HepG2 (cell line): ENCODE data around the gene TMEM219. TPM values are rescaled to one million over a fixed set of nuclear protein-coding genes. Genes with fewer than 3 reads are reported as not detected.

Source experiments
- ATAC-seq: fragments of 200-7000 bp; cut with Tn5 transposase; 3 replicates; pipeline ENCODE4 v1.9.1; 2020; ENCODE audit warnings: mild to moderate bottlenecking, moderate library complexity
- BruUV-seq: library from RNA; stranded (reverse); fragments of 400-500 nt; replicated peaks from 2 replicates; lab custom pipeline; 2021; lab: Mats Ljungman, UMichigan
- CTCF ChIA-PET: fragments of 300-600 bp; formaldehyde crosslinking; extraction: SDS; loops from one replicate; lab custom pipeline; 2021; ENCODE audit warnings: low total read pairs, inconsistent platforms, low intra/inter-chr PET ratio; lab: Yijun Ruan, JAX
- POLR2A ChIA-PET: fragments of 350-600 bp; sonication (Branson Sonifier 250); formaldehyde crosslinking; loops from one replicate; lab custom pipeline; 2020; ENCODE audit warnings: antibody characterized with exemption, inconsistent platforms; lab: Yijun Ruan, JAX
- DNase-seq: peaks from one replicate; pipeline ENCODE4 v3.0.0-alpha.2; 2015; ENCODE audit warnings: low spot score
- FAIRE-seq: peaks from 3 replicates; lab custom pipeline; 2011; peaks lifted over from hg19 to GRCh38; lab: Jason Lieb, UNC
- H2AFZ ChIP-seq: one replicate; pipeline ENCODE4 v1.6.1; 2011; ENCODE audit warnings: low read length, inconsistent platforms
- H3K27ac ChIP-seq: fragments of 300-600 bp; 3 replicates; pipeline ENCODE4 v1.8.0; 2011; ENCODE audit warnings: mixed run types, mild to moderate bottlenecking, mixed read lengths, low read length, inconsistent platforms; ENCODE audit not compliant: insufficient read depth; ENCODE audit errors: extremely low read length
- H3K27me3 ChIP-seq, 2 experiments: fragments of 200-600 bp in 1 of 2; 2 replicates in 1 of 2; 3 replicates in 1 of 2; pipeline versions ENCODE4 v1.6.0 to v1.8.0; 2011; ENCODE audit warnings: low read length in 2 of 2, mild to moderate bottlenecking in 2 of 2, moderate library complexity in 2 of 2, inconsistent platforms in 1 of 2; ENCODE audit not compliant: insufficient read depth in 2 of 2, control insufficient read depth in 1 of 2
- H3K36me3 ChIP-seq, 2 experiments: fragments of 200-600 bp in 1 of 2; replicated peaks in 1 of 2; 2 replicates in 1 of 2; 3 replicates in 1 of 2; pipeline versions ENCODE4 v1.5.1 to v1.8.0; 2011; ENCODE audit warnings: low read length in 2 of 2, inconsistent platforms in 1 of 2; ENCODE audit not compliant: insufficient read depth in 2 of 2, control insufficient read depth in 1 of 2
- H3K4me1 ChIP-seq: 2 replicates; pipeline ENCODE4 v1.5.1; 2012; ENCODE audit warnings: low read length, inconsistent platforms; ENCODE audit not compliant: insufficient read depth
- H3K4me2 ChIP-seq: 2 replicates; pipeline ENCODE4 v1.6.0; 2011; ENCODE audit warnings: low read depth, low read length, inconsistent platforms
- H3K4me3 ChIP-seq, 3 experiments: fragments of 200-600 bp in 1 of 3; sonication (generic), shearing (Covaris generic) in 1 of 3; replicated peaks in 1 of 3; 2 replicates each; pipeline ENCODE4 v1.5.1; 2011 to 2016; ENCODE audit warnings: low read length in 3 of 3, inconsistent platforms in 2 of 3, low read depth in 2 of 3, mild to moderate bottlenecking in 2 of 3, control low read depth in 1 of 3, mixed read lengths in 1 of 3; ENCODE audit not compliant: insufficient read depth in 1 of 3
- H3K79me2 ChIP-seq: one replicate; pipeline ENCODE4 v1.6.1; 2011; ENCODE audit warnings: low read length, inconsistent platforms; ENCODE audit not compliant: insufficient read depth
- H3K9ac ChIP-seq: 2 replicates; pipeline ENCODE4 v1.6.0; 2011; ENCODE audit warnings: mild to moderate bottlenecking, low read depth, low read length, inconsistent platforms; ENCODE audit not compliant: insufficient read depth
- H3K9me3 ChIP-seq: 2 replicates; pipeline ENCODE4 v1.5.1; 2012; ENCODE audit warnings: mild to moderate bottlenecking, low read length
- H4K20me1 ChIP-seq: 2 replicates; pipeline ENCODE4 v1.6.0; 2011; ENCODE audit warnings: inconsistent platforms, mild to moderate bottlenecking, low read length, moderate library complexity; ENCODE audit not compliant: insufficient read depth
- AGO2 ChIP-seq: fragments of 200-400 bp; formaldehyde crosslinking; optimal IDR thresholded peaks from 2 replicates; pipeline ENCODE3; 2017; ENCODE audit warnings: mild to moderate bottlenecking, low read depth, low read length, moderate library complexity
- CCDC6 ChIP-seq: sonication (generic); formaldehyde crosslinking; IDR thresholded peaks from 2 replicates; pipeline ENCODE4 v1.8.1; 2022; ENCODE audit warnings: mild to moderate bottlenecking, missing genetic modification reagents, moderate library complexity
- GABPB1 ChIP-seq: IDR thresholded peaks from 2 replicates; pipeline ENCODE4 v1.6.1; 2016; ENCODE audit warnings: mild to moderate bottlenecking, missing genetic modification reagents, moderate library complexity, missing compliant biosample characterization
- HDAC1 ChIP-seq: sonication (generic); formaldehyde crosslinking; IDR thresholded peaks from 2 replicates; pipeline ENCODE4 v1.5.1; 2020; ENCODE audit warnings: mild to moderate bottlenecking, missing genetic modification reagents
- NR1H2 ChIP-seq: sonication (generic); formaldehyde crosslinking; IDR thresholded peaks from 2 replicates; pipeline ENCODE4 v1.8.1; 2022; ENCODE audit warnings: low read depth, missing genetic modification reagents, borderline replicate concordance
- NR2C2 ChIP-seq: sonication (generic); formaldehyde crosslinking; IDR thresholded peaks from 2 replicates; pipeline ENCODE4 v1.4.0; 2020; ENCODE audit warnings: missing genetic modification reagents, mild to moderate bottlenecking, moderate library complexity, borderline replicate concordance
- RBFOX2 ChIP-seq: fragments of 200-400 bp; formaldehyde crosslinking; IDR thresholded peaks from 2 replicates; pipeline ENCODE4 v1.6.1; 2017; ENCODE audit warnings: low read depth, mild to moderate bottlenecking, low read length
- RFX1 ChIP-seq: fragments of 450-650 bp; IDR thresholded peaks from 2 replicates; pipeline ENCODE4 v1.6.1; 2017
- ZNF121 ChIP-seq: sonication (generic); formaldehyde crosslinking; IDR thresholded peaks from 2 replicates; pipeline ENCODE4 v1.5.0; 2020; ENCODE audit warnings: mild to moderate bottlenecking, missing genetic modification reagents
- ZNF17 ChIP-seq: sonication (generic); formaldehyde crosslinking; IDR thresholded peaks from 2 replicates; pipeline ENCODE4 v1.5.0; 2020; ENCODE audit warnings: mild to moderate bottlenecking, missing genetic modification reagents
- ZNF501 ChIP-seq: sonication (generic); formaldehyde crosslinking; IDR thresholded peaks from 2 replicates; pipeline ENCODE4 v1.5.1; 2020; ENCODE audit warnings: mild to moderate bottlenecking, moderate library complexity, missing genetic modification reagents
- ZNF615 ChIP-seq: sonication (generic); formaldehyde crosslinking; IDR thresholded peaks from 2 replicates; pipeline ENCODE4 v1.5.0; 2020; ENCODE audit warnings: mild to moderate bottlenecking, missing genetic modification reagents, borderline replicate concordance
- ZNF768 ChIP-seq: sonication (generic); formaldehyde crosslinking; IDR thresholded peaks from 2 replicates; pipeline ENCODE4 v1.4.0; 2020; ENCODE audit warnings: missing genetic modification reagents
- WGBS: methylation state at CpG from one replicate; pipeline ENCODE4 v1.1.6; 2017; ENCODE audit warnings: low lambda C conversion rate; 5-methylcytosine and 5-hydroxymethylcytosine counted together
- in situ Hi-C: cut with HindIII; loops from 2 replicates; pipeline ENCODE4 v1.10.0; 2017; ENCODE audit warnings: low pct_unique_long_range_greater_than_20kb; ENCODE audit not compliant: extremely low pct_ligation_motif_present
- intact Hi-C: fragments of 100-400 bp; cut with micrococcal nuclease; formaldehyde crosslinking; loops from one replicate; pipeline ENCODE4 v1.10.0; 2022; ENCODE audit not compliant: unreplicated experiment
- polyA plus RNA-seq, 8 experiments: library from polyadenylated mRNA; depleted of rRNA in 3 of 8; stranded (reverse) in 7 of 8; unstranded in 1 of 8; fragments of >200 nt; fragmentation: Illumina TruSeq in 4 of 8; extraction: Trizol in 4 of 8; gene quantifications; 2 replicates each; pipeline versions ENCODE4 v1.2.1 to v1.2.3, GENCODE V29; 2011 to 2016; ENCODE audit warnings: low read depth in 4 of 8, missing spikeins in 1 of 8, mixed read lengths in 1 of 8; ENCODE audit not compliant: insufficient read depth in 1 of 8
- total RNA-seq, 5 experiments: library from RNA; depleted of rRNA; stranded (reverse); fragments of >200 nt; fragmentation: Illumina TruSeq; extraction: Trizol; gene quantifications; 2 replicates each; pipeline ENCODE4 v1.2.3, GENCODE V29; 2016; ENCODE audit warnings: low read depth in 1 of 5

The TMEM219 gene
- total and polyA plus RNA-seq, 2 of the 13 experiments (the other 11 are each of a cell fraction or from before 2014, with no cell fraction given): 105 to 115 TPM

- TF ChIP-seq CCDC6 (CRISPR knock-in tag): no peak
- no peak for TF ChIP-seq ZNF121 (CRISPR knock-in tag)
- no peak for TF ChIP-seq NR1H2 (CRISPR knock-in tag)
- TF ChIP-seq NR2C2 (CRISPR knock-in tag): no peak
- TF ChIP-seq HDAC1 (CRISPR knock-in tag): no peak
- no peak for TF ChIP-seq ZNF17
These were observed 43.6 kb downstream of the TMEM219 start (continued) for GRCh38 chr16:30005341-30006094.

DNA sequence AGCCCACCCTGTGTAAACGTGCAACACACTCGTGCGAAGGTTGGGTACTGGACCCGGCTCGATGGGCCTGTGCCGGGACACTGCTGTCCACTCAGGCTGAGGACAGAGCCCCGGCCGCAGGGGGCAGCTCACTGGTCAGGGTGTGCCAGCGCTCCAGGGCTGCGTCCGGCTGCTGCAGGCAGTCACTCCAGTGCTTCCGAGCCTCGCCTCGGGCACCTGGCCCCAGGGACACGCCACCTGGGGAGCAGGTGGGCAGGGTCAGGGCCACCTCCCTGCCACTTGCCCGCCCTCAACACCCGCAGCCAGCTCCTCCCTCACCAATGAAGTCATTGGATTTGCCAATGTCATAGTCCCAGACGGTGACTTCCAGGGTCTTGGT is 44.2 kb downstream of the TMEM219 start:
- intact Hi-C loops: no loop called here
- BruUV-seq: no TSS peak
- peaks cover 0 to 3% of the 10 kb centered on the region in 2 experiments; a peak in 1 of 5 replicates for H3K36me3 ChIP-seq
- H3K27me3 ChIP-seq: peaks cover 8 to 17% of the 10 kb centered on the region in 2 experiments; a peak in 4 of 5 replicates
- no peaks in the 10 kb centered on the region for H4K20me1 ChIP-seq
- no peaks in the 10 kb centered on the region for H3K79me2 ChIP-seq
- no peak overlapping the region for H3K4me2 ChIP-seq
- no peak overlapping the region for H3K4me3 ChIP-seq
- no peaks in the 10 kb centered on the region for H3K9me3 ChIP-seq
- TF ChIP-seq RBFOX2 (0 out of 2 replicates have a peak, but pooled peaks have one; percentile 12), ZNF501 (CRISPR knock-in tag) (no peak), GABPB1 (peak; percentile 0; the same call in 1 of the 2 replicates), RFX1 (no peak), ZNF615 (CRISPR knock-in tag) (no peak), ZNF768 (CRISPR knock-in tag) (0 out of 2 replicates have a peak, but pooled peaks have one; percentile 22), AGO2 (peak; percentile 64)
- TF ChIP-seq, all 625 proteins: peak for 4
- ATAC-seq: no peak
- Histone ChIP-seq H3K4me1 (peaks cover 20% of the 10 kb centered on the region), H2AFZ (no peak overlapping the region), H3K9ac (no peak overlapping the region), H3K27ac (no peak overlapping the region)
- 98% methylated on average over 6 of the region's 18 CpGs for WGBS
- CTCF ChIA-PET: interaction anchor here (1.1 kb wide), 1 partner anchor 144 kb away, joined by 3 read pairs; no protein-coding TSS in a partner anchor
- in situ Hi-C loops: loop anchor here (10.0 kb wide), 1 partner anchor 141 kb away; the partner anchor contains the start of gene CDIPT
- POLR2A ChIA-PET: interaction anchor here (1.1 to 2.1 kb wide), 2 partner anchors 26 to 33 kb away, joined by 3 to 8 read pairs; partner anchors contain the start of gene TAOK2
- no peak for FAIRE-seq
- DNase-seq: no peak
